WTC11 (cell line): ENCODE data around the gene MRPL27. TPM values are rescaled to one million over a fixed set of nuclear protein-coding genes. Genes with fewer than 3 reads are reported as not detected.

ENCODE experiments used
- ATAC-seq: fragments of 200-7000 bp; cut with Tn5 transposase; 2 replicates; pipeline ENCODE4 v1.10.0; 2021; ENCODE audit warnings: mild to moderate bottlenecking, moderate library complexity
- CTCF ChIA-PET: fragments of 300-600 bp; sonication (Branson Sonifier 250); formaldehyde crosslinking; loops from one replicate; lab custom pipeline; 2021; ENCODE audit warnings: antibody characterized with exemption; lab: Charles Lee
- POLR2A ChIA-PET: fragments of 350-600 bp; sonication (Branson Sonifier 250); formaldehyde crosslinking; loops from one replicate; lab custom pipeline; 2021; ENCODE audit warnings: antibody characterized with exemption; lab: Charles Lee
- DNase-seq: peaks from one replicate; pipeline ENCODE4 v3.0.0; 2021; ENCODE audit warnings: low spot score
- H3K27ac Mint-ChIP-seq: 2 replicates; pipeline ENCODE4 v1.8.0; 2021; ENCODE audit warnings: mixed read lengths
- H3K27me3 Mint-ChIP-seq: 2 replicates; pipeline ENCODE4 v1.8.0; 2021; ENCODE audit warnings: low read depth, mild to moderate bottlenecking, moderate library complexity, mixed read lengths
- H3K36me3 Mint-ChIP-seq: 2 replicates; pipeline ENCODE4 v1.8.0; 2021; ENCODE audit warnings: mixed read lengths
- H3K4me1 Mint-ChIP-seq: 2 replicates; pipeline ENCODE4 v1.8.0; 2022; ENCODE audit warnings: mixed read lengths
- H3K4me3 Mint-ChIP-seq: 2 replicates; pipeline ENCODE4 v1.8.0; 2021; ENCODE audit warnings: mild to moderate bottlenecking, moderate library complexity, mixed read lengths
- H3K9me3 Mint-ChIP-seq: 2 replicates; pipeline ENCODE4 v1.8.0; 2021; ENCODE audit warnings: mixed read lengths
- CREB1 ChIP-seq: sonication (generic); formaldehyde crosslinking; IDR thresholded peaks from 2 replicates; pipeline ENCODE4 v1.8.0; 2023; ENCODE audit warnings: mild to moderate bottlenecking, missing genetic modification reagents
- CREM ChIP-seq: sonication (generic); formaldehyde crosslinking; IDR thresholded peaks from 2 replicates; pipeline ENCODE4 v1.8.1; 2022; ENCODE audit warnings: mild to moderate bottlenecking, missing genetic modification reagents, moderate library complexity
- E2F5 ChIP-seq: sonication (generic); formaldehyde crosslinking; IDR thresholded peaks from 2 replicates; pipeline ENCODE4 v1.8.1; 2022; ENCODE audit warnings: mild to moderate bottlenecking, moderate library complexity, missing genetic modification reagents
- ELF4 ChIP-seq: sonication (generic); formaldehyde crosslinking; IDR thresholded peaks from 2 replicates; pipeline ENCODE4 v1.8.1; 2022; ENCODE audit warnings: low read depth, mild to moderate bottlenecking, moderate library complexity, missing genetic modification reagents
- EMX1 ChIP-seq: fragments of 250-450 bp; sonication (Bioruptor Pico); IDR thresholded peaks from 2 replicates; pipeline ENCODE4 v1.8.0; 2021; ENCODE audit warnings: mild to moderate bottlenecking
- FOXK1 ChIP-seq: sonication (generic); formaldehyde crosslinking; IDR thresholded peaks from 2 replicates; pipeline ENCODE4 v1.8.0; 2022; ENCODE audit warnings: mild to moderate bottlenecking, moderate library complexity, missing genetic modification reagents
- KAT7 ChIP-seq: sonication (generic); formaldehyde crosslinking; IDR thresholded peaks from 2 replicates; pipeline ENCODE4 v1.8.1; 2023; ENCODE audit warnings: missing genetic modification reagents, mild to moderate bottlenecking, borderline replicate concordance
- NR1H2 ChIP-seq: sonication (generic); formaldehyde crosslinking; IDR thresholded peaks from 2 replicates; pipeline ENCODE4 v1.9.0; 2021; ENCODE audit warnings: mild to moderate bottlenecking, moderate library complexity, missing genetic modification reagents
- PRRX2 ChIP-seq: fragments of 250-450 bp; sonication (Bioruptor Pico); IDR thresholded peaks from 2 replicates; pipeline ENCODE4 v1.8.0; 2021; ENCODE audit warnings: mild to moderate bottlenecking
- RELA ChIP-seq: sonication (generic); formaldehyde crosslinking; IDR thresholded peaks from 2 replicates; pipeline ENCODE4 v1.8.1; 2022; ENCODE audit warnings: missing genetic modification reagents, mild to moderate bottlenecking, borderline replicate concordance
- STAT6 ChIP-seq: sonication (generic); formaldehyde crosslinking; conservative IDR thresholded peaks from 2 replicates; pipeline ENCODE4 v1.8.1; 2023; ENCODE audit warnings: mild to moderate bottlenecking, low read depth, missing genetic modification reagents, moderate library complexity
- ZNF416 ChIP-seq: fragments of 250-450 bp; sonication (Bioruptor Pico); IDR thresholded peaks from 2 replicates; pipeline ENCODE4 v1.9.0; 2021; ENCODE audit warnings: mild to moderate bottlenecking, inconsistent platforms
- total RNA-seq: library from RNA; stranded (reverse); gene quantifications from 3 replicates; pipeline ENCODE4 v1.2.3, GENCODE V29; 2021
- TF ChIP-seq, protein P1 (sequence below): fragments of 250-450 bp; sonication (Bioruptor Pico); conservative IDR thresholded peaks from 2 replicates; pipeline ENCODE4 v1.9.0; 2021; ENCODE audit warnings: mild to moderate bottlenecking
- TF ChIP-seq, protein P2 (sequence below): fragments of 250-450 bp; sonication (Bioruptor Pico); IDR thresholded peaks from 2 replicates; pipeline ENCODE4 v1.9.0; 2021; ENCODE audit warnings: moderate library complexity, mild to moderate bottlenecking, inconsistent platforms, borderline replicate concordance
- TF ChIP-seq, protein P3 (sequence below): sonication (generic); formaldehyde crosslinking; IDR thresholded peaks from 2 replicates; pipeline ENCODE4 v1.8.0; 2023; ENCODE audit warnings: missing genetic modification reagents
- TF ChIP-seq, protein P4 (sequence below): fragments of 250-450 bp; sonication (Bioruptor Pico); IDR thresholded peaks from 2 replicates; pipeline ENCODE4 v2.1.2; 2022; ENCODE audit warnings: mild to moderate bottlenecking, moderate library complexity

Gene MRPL27
- total RNA-seq, 1 experiment from 2014 or later, result 80.5 TPM

DNA sequence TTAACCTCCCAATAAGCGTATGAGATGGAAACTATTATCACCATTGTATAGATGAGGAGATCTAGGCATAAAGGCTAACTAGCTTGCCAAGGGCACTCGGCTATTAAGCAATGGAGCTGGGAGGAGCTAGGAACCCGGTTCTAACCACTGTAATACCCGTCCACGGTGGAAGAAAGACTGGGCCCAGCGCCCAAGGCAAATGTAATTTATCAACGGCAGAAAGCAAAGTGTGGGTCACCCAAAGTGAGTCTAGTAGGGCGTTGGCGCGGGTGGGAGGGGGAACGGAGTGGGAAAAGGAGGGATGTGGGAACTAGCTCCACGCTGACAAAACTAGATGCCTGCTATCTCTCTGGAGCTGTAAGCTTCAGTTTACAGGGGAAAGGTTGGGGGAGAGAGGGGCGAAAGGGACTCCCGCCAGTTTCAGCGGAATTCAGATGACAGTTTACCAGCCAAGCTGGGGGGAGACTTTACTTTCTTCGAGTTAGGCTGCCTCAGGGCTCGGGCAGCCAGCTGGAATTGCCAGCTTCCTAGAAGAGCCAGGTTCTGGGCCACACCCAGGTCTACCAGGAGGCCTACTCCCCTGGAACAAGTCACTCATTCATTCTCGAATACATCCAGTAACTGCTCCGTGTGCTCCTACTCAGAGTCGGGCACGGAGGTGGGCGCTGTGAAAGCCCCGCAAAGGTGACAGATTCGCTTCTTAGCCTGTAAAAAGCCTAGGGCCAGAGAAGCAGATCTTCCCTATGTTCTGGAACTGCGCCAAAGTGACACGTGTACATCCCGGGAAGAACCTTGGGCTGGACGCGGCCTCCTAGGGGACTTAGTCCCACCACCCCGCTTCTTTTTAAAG, 23.5 kb upstream of the MRPL27 start (continued):
- TF ChIP-seq RELA (CRISPR knock-in tag) (no peak), NR1H2 (no peak), KAT7 (CRISPR knock-in tag) (no peak), FOXK1 (no peak), ZNF416 (CRISPR knock-in tag) (no peak), ELF4 (no peak)
- TF ChIP-seq, protein P1, sequence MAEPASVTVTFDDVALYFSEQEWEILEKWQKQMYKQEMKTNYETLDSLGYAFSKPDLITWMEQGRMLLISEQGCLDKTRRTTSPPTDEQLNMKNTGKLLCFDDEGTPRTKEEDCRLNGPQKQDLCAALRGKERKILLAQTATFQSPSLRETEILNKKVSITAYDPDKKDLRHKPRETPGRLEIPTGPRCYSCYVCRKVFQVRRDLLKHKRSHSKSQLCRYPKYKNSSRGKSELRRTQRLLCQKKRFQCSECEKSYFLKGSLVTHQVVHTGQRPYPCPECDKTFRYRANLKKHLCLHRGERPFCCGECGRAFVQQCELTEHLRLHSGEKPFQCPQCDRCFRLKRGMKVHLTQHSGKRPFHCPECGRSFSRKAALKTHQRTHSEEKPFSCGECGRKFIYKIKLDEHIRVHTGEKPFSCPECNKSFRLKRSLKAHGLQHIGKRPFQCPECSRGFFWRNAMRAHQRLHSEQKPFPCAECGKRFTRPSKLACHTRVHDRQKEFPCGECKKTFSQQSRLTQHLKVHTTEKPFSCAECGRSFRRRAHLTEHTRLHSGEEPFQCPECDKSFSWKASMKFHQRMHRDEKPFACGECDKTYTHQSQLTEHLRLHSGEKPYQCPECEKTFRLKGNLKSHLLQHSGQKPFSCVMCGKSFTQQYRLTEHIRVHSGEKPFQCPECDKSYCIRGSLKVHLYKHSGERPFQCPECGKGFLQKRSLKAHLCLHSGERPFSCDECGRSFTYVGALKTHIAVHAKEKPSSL (CRISPR knock-in tag), result no peak

- peaks cover 12% of the 10 kb centered on the region for H3K9me3 Mint-ChIP-seq
- ATAC-seq, result no peak
- peaks cover 10% of the 10 kb centered on the region for H3K4me1 Mint-ChIP-seq
- H3K4me3 Mint-ChIP-seq, result no peak overlapping the region
- no peak for DNase-seq
- ChIA-PET POLR2A (no interaction called here), CTCF (no interaction called here)
- H3K36me3 Mint-ChIP-seq, result peaks cover 59% of the 10 kb centered on the region
- H3K27ac Mint-ChIP-seq, result no peak overlapping the region
- peaks cover 3% of the 10 kb centered on the region; the same call in 1 of the 2 replicates for H3K27me3 Mint-ChIP-seq
- TF ChIP-seq, protein P2, sequence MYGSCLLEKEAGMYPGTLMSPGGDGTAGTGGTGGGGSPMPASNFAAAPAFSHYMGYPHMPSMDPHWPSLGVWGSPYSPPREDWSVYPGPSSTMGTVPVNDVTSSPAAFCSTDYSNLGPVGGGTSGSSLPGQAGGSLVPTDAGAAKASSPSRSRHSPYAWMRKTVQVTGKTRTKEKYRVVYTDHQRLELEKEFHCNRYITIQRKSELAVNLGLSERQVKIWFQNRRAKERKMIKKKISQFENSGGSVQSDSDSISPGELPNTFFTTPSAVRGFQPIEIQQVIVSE, result no peak
- TF ChIP-seq E2F5 (CRISPR knock-in tag) (no peak), PRRX2 (CRISPR knock-in tag) (no peak), CREB1 (no peak), EMX1 (CRISPR knock-in tag) (no peak), STAT6 (CRISPR knock-in tag) (no peak), NR1H2 (no peak), CREM (CRISPR knock-in tag) (no peak)
- TF ChIP-seq, protein P3, sequence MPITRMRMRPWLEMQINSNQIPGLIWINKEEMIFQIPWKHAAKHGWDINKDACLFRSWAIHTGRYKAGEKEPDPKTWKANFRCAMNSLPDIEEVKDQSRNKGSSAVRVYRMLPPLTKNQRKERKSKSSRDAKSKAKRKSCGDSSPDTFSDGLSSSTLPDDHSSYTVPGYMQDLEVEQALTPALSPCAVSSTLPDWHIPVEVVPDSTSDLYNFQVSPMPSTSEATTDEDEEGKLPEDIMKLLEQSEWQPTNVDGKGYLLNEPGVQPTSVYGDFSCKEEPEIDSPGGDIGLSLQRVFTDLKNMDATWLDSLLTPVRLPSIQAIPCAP (CRISPR knock-in tag), result no peak
- TF ChIP-seq, protein P4, sequence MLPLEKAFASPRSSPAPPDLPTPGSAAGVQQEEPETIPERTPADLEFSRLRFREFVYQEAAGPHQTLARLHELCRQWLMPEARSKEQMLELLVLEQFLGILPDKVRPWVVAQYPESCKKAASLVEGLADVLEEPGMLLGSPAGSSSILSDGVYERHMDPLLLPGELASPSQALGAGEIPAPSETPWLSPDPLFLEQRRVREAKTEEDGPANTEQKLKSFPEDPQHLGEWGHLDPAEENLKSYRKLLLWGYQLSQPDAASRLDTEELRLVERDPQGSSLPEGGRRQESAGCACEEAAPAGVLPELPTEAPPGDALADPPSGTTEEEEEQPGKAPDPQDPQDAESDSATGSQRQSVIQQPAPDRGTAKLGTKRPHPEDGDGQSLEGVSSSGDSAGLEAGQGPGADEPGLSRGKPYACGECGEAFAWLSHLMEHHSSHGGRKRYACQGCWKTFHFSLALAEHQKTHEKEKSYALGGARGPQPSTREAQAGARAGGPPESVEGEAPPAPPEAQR (CRISPR knock-in tag), result no peak
Observed at GRCh38 chr17:50394711-50395110, 21.7 kb upstream of the MRPL27 start.
